Skeletal muscle satellite cell (primary cell): ENCODE data around the gene BCR.

ENCODE experiments used
- H3K27me3 ChIP-seq: 2 replicates; pipeline ENCODE4 v1.7.0; 2013; ENCODE audit warnings: low read length; ENCODE audit not compliant: control insufficient read depth, insufficient read depth
- H3K36me3 ChIP-seq: 2 replicates; pipeline ENCODE4 v1.7.0; 2013; ENCODE audit warnings: mild to moderate bottlenecking, control low read depth, low read length; ENCODE audit not compliant: insufficient read depth
- H3K4me1 ChIP-seq: 2 replicates; pipeline ENCODE4 v1.7.0; 2013; ENCODE audit warnings: low read length; ENCODE audit not compliant: control insufficient read depth, insufficient read depth
- H3K4me2 ChIP-seq: 2 replicates; pipeline ENCODE4 v1.7.0; 2013; ENCODE audit warnings: mild to moderate bottlenecking, low read length
- H3K4me3 ChIP-seq: 2 replicates; pipeline ENCODE4 v1.7.0; 2013; ENCODE audit warnings: low read length
- H3K9ac ChIP-seq: 2 replicates; pipeline ENCODE4 v1.7.0; 2013; ENCODE audit warnings: mild to moderate bottlenecking, low read depth, low read length, moderate library complexity
- H3K9me3 ChIP-seq: replicated peaks from 2 replicates; pipeline ENCODE4 v1.7.0; 2013; ENCODE audit warnings: mild to moderate bottlenecking, control low read depth, low read length

The BCR gene

DNA sequence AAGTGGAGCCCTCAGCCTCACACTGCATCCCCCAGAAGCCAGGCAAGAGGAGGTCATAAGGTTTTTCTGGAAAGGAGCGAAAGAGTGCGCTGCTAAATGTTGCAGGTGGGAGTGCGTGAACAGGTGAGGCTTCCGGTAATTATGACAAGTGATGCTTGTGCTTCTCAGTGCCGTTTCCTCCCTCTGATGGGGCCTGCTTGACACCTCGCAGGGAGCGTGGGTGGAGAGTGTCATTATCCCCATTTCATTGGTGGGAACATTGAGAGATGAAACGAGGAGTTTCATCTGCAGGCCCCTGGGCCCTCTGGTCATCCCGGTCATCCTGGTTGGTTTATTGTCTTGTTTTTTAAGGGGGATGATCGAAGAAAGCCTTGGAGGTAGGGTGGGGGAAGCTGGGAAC lies 57.5 kb downstream of the BCR start:
- H3K9ac ChIP-seq: no peak overlapping the region
- H3K4me1 ChIP-seq: peaks cover 36% of the 10 kb centered on the region
- no peak overlapping the region for H3K4me3 ChIP-seq
- H3K4me2 ChIP-seq: no peak overlapping the region
- H3K9me3 ChIP-seq: no peaks in the 10 kb centered on the region
- H3K36me3 ChIP-seq: no peaks in the 10 kb centered on the region
- H3K27me3 ChIP-seq: no peaks in the 10 kb centered on the region

DNA sequence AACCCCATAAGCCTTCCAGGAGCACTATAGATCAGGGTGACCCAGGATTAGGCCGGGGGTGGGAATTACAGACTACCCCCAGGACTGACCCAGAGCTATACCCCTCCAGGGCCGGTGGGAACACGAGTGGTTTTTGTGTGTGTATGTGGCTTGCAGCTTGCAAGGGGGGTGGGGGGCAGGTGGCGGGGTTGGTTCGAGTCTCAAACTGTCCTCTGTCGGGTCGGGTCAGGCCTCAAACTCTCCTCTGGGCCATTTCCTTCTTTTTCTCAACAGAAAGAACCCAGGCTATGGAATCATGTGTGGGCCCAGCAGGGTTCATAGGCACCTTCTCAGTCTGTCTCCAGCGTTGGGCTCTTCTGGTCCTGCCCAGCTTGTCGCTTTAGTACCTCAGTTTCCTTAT lies 58.4 kb downstream of the BCR start:
- Histone ChIP-seq H3K4me1 (peaks cover 29% of the 10 kb centered on the region), H3K36me3 (no peaks in the 10 kb centered on the region), H3K9me3 (no peaks in the 10 kb centered on the region), H3K9ac (no peak overlapping the region), H3K4me2 (no peak overlapping the region), H3K4me3 (no peak overlapping the region), H3K27me3 (no peaks in the 10 kb centered on the region)

DNA sequence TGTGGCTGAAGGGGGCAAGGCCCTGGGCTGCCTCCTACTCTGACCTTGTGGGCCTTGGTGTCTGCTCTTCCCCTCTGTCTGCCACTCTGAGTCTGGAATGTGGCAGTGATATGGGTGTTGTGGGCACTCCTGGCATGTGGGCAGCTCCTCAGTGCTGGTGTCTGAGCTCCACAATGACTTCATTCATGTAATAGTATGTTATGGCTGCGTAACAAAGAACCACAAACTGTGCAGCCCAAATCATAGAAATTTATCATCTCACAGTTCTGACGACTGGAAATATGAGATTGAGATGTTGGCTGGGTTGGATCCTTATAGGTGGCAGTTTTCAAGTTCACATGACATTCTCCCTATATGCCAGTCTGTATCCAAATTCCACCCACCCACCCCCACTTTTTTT lies 59.1 kb downstream of the BCR start:
- Histone ChIP-seq H3K9ac (no peak overlapping the region), H3K27me3 (no peaks in the 10 kb centered on the region), H3K36me3 (no peaks in the 10 kb centered on the region), H3K4me2 (no peak overlapping the region), H3K4me1 (peaks cover 26% of the 10 kb centered on the region), H3K4me3 (no peak overlapping the region), H3K9me3 (no peaks in the 10 kb centered on the region)

DNA sequence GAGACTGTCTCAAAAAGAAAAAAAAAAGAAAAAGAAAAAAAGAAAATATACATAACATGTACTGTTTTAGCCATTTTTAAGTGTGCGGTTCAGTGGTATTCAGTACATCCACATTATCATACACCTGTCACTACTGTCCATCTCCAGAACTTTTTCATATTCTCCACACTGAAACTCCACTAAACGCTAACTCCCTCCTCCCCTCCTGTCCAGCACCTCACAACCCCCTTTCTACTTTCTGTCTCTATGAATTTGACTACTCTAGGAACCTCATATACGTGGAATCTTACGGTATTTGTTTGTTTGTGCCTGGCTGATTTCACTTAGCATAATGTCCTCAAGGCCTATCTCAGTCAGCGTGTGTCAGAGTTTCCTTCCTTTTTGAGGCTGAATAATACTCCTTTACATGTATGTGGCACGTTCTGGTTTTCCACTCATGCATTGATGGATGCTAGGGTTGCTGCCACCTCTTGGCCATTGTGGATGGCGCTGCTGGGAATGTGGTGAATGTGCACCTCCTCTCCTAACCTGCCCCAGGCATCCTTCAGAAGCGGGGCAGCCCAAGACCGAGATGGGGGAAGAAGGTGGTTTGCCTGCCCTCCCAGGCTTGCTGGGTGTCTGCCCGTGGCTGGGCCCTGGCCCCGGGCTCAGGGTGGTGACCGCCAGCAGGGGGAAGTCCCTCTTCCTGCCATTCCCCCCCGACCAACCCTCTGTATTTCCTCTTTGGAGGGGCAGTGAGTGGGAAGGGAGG lies 60.5 kb downstream of the BCR start:
- H3K4me2 ChIP-seq: no peak overlapping the region
- H3K4me1 ChIP-seq: peaks cover 33% of the 10 kb centered on the region
- no peaks in the 10 kb centered on the region for H3K9me3 ChIP-seq
- H3K4me3 ChIP-seq: no peak overlapping the region
- H3K36me3 ChIP-seq: no peaks in the 10 kb centered on the region
- H3K27me3 ChIP-seq: no peaks in the 10 kb centered on the region
- no peak overlapping the region for H3K9ac ChIP-seq

DNA sequence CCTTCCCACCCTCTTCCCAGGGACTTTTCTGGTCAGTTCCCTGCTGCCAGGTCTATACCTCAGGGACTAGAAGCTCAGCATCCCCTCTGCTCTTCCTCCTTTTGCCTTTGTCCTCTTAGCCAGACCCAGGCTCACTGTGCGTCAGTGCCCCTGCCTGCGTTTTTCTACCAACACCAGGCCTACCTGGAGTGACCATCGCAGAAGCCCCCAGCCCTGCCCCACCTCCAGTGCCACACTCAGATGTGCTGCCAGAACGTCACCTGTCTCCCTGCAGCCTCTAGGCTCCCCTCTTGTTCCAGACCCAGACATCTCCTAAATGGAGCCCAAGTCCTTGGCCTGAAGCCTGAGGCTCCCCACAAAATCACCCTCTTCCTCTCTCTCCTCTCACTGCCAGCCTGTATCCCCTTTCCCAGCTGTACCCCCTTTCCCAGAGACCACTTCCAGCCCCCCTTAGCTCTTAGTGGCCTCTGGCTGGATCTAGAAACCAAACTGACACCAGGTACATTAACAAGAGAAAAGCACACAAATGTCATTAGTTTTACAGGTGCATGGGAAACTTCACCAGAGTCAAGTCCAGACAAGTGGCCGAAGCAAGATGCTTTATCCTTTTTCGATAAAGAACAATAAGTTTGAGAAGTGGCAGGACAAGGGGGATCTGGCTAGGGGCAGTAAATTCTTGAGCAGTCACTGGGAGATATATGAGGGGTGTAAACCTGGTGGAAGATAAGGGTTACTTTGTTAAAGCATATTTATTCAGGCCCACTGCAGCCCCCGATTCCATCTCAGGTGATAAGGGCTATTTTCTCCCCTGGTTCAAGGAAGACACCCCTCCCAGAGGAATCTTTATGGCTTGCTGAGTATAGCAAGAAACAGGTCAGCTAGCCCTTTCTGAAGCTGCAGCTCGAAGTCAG lies 61.5 kb downstream of the BCR start:
- Histone ChIP-seq H3K9ac (no peak overlapping the region), H3K27me3 (no peaks in the 10 kb centered on the region), H3K9me3 (no peaks in the 10 kb centered on the region), H3K4me3 (no peak overlapping the region), H3K4me1 (peaks cover 39% of the 10 kb centered on the region), H3K36me3 (no peaks in the 10 kb centered on the region), H3K4me2 (no peak overlapping the region)

DNA sequence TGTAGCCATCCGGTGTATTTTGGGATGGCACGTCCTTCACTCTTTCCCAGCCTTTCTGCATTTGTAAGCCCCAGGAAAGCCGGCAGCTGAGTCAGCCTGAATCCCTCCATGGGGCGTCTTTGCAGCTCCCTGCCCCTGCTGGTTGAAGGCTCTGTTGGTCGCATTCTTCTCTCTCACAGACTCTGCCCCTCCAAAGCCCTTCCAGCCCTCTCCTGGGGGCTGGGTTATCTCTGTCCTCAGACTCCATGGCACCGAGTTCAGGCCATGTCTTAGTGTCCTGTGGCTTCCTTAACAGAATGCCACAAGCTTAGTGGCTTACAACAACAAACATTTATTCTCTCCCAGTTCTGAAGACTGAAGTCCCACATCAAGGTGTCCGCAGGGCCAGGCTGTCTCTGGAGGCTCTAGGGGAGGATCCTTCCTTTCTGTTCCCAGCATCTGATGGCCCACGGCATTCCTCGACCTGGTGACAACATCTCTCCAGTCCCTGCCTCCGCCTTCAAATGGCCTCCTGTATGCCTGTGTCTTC lies 62.2 kb downstream of the BCR start:
- Histone ChIP-seq H3K4me1 (peaks cover 35% of the 10 kb centered on the region), H3K4me2 (no peak overlapping the region), H3K4me3 (no peak overlapping the region), H3K9ac (no peak overlapping the region), H3K27me3 (no peaks in the 10 kb centered on the region), H3K9me3 (no peaks in the 10 kb centered on the region), H3K36me3 (no peaks in the 10 kb centered on the region)

DNA sequence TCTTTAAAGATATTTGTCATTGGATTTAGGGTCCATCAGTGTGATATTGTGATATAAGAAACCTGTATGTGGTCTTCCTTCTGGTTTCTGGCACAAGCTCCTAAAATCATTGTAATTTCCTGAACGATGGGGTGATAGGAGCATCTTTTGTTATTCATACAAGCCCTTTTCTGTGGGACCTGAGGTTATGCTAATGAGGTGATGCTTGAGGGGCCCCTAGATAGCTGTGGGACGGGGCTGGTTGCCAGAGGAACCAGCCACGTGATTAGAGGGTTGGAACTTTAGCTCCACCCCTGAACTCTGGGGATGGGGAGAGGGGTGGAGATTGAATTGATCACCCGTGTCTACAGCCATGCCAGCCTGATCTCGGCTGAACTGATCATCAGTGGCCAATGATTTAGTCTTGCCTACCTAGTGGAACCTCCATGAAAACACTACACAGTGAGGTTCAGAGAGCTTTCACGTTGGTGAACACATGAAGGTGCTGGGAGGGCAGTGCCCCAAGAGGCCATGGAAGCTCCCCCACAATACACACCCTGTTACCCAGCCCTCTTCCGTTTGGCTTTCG lies 62.8 kb downstream of the BCR start:
- Histone ChIP-seq H3K4me3 (no peak overlapping the region), H3K4me1 (peaks cover 31% of the 10 kb centered on the region), H3K4me2 (no peak overlapping the region), H3K36me3 (no peaks in the 10 kb centered on the region), H3K9me3 (no peaks in the 10 kb centered on the region), H3K27me3 (no peaks in the 10 kb centered on the region), H3K9ac (no peak overlapping the region)

DNA sequence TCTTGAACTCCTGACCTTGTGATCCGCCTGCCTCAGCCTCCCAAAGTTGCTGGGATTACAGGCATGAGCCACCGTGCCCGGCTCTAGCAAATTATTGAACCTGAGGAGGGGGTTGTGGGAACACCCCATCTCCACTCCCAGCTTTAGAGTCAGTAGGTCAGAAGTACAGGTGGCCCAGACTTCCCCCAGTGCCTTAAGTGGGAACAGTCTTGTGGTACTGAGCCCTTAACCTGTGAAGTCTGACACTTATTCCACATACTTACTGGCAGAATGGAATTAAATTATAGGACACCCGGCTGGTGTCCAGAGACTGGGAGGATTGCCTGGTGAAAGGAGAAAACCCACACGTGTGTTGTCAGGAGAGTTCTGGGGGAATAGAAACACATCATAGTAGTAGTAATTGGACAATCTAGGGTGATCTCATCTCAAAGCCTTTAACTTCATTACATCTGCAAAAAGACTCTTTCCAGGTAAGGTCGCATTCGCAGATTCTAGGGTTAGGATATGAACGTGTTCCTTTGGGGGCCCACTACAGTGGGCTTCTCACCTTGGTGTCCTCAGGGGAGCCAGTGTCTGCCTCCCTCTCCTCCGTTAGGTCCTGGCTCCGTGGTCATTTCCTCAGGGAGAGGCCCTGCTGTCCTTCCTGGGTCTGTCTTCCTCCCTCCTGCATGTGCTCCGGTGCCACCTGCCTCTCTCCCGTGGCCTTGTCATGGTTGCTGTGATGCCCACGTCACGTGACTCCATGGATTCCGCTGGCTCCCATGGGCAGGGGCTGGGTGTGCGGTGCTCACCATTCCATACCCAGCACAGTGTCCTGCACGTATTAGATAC lies 63.8 kb downstream of the BCR start:
- Histone ChIP-seq H3K27me3 (no peaks in the 10 kb centered on the region), H3K36me3 (no peaks in the 10 kb centered on the region), H3K4me3 (no peak overlapping the region), H3K9ac (no peak overlapping the region), H3K4me1 (peaks cover 38% of the 10 kb centered on the region), H3K9me3 (no peaks in the 10 kb centered on the region), H3K4me2 (peak overlapping the region; percentile 78)

DNA sequence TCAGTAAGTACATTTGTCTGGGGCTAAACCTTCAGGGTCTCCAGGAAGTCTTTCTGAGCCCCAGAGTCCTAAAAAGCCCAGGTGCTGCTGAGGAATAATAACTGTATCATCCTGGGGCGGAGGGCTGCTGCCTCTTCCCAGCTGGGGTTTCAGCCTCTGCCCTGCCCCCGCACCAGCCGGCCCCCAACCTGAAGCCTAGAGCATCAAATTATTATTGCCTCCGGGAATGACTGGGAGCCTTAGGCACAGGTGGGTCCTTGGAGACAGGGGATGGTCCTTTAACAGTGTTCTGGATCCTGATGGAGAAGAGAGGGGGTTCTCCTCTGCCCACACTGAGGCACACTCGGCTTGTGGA lies 64.4 kb downstream of the BCR start:
- peaks cover 38% of the 10 kb centered on the region for H3K4me1 ChIP-seq
- no peaks in the 10 kb centered on the region for H3K36me3 ChIP-seq
- peak overlapping the region; percentile 78 for H3K4me2 ChIP-seq
- no peaks in the 10 kb centered on the region for H3K9me3 ChIP-seq
- H3K9ac ChIP-seq: peak overlapping the region; percentile 50
- no peaks in the 10 kb centered on the region for H3K27me3 ChIP-seq
- H3K4me3 ChIP-seq: peak overlapping the region; percentile 33

DNA sequence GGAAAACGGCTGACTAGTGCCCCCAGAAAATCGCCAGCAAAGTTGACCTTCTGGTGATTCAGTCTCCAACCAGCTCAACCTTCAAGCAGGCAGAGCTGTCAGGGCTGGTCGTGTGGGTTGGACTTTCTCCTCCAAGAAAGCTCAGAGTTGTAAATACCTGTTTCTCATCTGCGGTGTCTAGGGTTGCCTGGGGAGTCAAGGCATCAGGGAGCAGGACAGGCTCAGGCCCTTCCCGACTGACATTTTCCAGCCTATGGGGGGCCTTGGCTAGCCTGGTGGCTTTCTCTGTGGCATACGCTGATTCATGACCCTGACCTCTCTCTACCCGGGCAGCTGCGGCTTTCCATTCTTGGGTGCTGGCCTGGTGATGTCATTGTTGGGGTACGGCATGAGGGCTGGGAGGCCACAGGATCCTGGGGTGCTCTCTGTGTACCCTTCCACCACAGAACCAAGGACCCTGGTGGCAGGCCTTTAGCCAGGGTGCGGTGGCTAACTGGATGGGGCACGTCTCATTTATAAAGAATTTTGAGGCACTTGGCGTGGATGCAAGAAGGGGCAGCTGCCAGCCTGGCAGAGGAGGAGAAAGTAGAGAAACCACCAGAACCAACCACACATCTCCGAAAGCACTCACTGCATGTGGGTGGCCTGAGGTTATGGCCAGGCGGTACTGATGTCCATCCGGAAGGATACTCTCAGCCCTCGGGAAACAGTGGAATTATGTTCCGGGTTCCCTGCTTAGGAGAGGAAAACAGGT lies 64.9 kb downstream of the BCR start:
- H3K4me2 ChIP-seq: peak overlapping the region; percentile 78
- peak overlapping the region; percentile 33 for H3K4me3 ChIP-seq
- H3K36me3 ChIP-seq: no peaks in the 10 kb centered on the region
- H3K9ac ChIP-seq: peak overlapping the region; percentile 50
- H3K4me1 ChIP-seq: peaks cover 38% of the 10 kb centered on the region
- no peaks in the 10 kb centered on the region for H3K9me3 ChIP-seq
- H3K27me3 ChIP-seq: no peaks in the 10 kb centered on the region
